HG03095 (cell line): ENCODE results near the gene CRHBP.
"Not testable (repeated sequence)": the region's sequence is repeated elsewhere in the genome, so short reads cannot be mapped to it uniquely, and the experiment has no call there.

Experiments
- ATAC-seq: cut with Tn5 transposase; IDR thresholded peaks from one replicate; pipeline ENCODE4 v1.9.1; 2021; ENCODE audit warnings: moderate library complexity; ENCODE audit not compliant: unreplicated experiment

Gene CRHBP

GRCh38 chr5:76952795-76953536 lies at the start of gene CRHBP:
CRHBP (plus strand) TSS chr5:76953045; CDS start chr5:76953135, 90 bp downstream.
- no peak for ATAC-seq

DNA sequence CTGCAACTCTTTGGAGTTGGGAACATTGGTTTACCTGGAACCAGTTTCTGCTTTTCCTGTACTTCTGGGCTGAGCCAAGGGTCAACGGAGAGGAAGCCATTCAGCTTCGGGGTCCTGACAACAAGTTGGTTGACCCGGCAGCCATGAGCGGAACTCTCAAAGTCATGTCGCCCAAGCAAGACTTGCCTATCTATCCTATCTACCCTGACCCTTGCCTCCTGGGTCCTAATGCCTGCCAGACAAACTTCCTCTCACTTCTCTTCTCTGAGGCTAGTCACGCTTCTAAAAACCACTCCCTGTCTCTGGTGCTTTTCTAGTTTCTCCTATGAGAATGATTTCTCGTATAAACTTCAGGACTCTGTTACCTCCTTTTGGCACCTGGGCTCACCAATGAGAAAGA lies 44.7 kb upstream of the CRHBP start:
- no peak for ATAC-seq

- not testable (repeated sequence) for ATAC-seq
Measured at GRCh38 chr5:76910344-76910933, 42.4 kb upstream of the CRHBP start.

- ATAC-seq = not testable (repeated sequence)
Measured at GRCh38 chr5:76914671-76915070, 38.2 kb upstream of the CRHBP start.

GRCh38 chr5:76918539-76918938 lies 34.3 kb upstream of the CRHBP start:
- ATAC-seq = no peak

GRCh38 chr5:76920491-76920890 lies 32.4 kb upstream of the CRHBP start:
- no peak for ATAC-seq

DNA sequence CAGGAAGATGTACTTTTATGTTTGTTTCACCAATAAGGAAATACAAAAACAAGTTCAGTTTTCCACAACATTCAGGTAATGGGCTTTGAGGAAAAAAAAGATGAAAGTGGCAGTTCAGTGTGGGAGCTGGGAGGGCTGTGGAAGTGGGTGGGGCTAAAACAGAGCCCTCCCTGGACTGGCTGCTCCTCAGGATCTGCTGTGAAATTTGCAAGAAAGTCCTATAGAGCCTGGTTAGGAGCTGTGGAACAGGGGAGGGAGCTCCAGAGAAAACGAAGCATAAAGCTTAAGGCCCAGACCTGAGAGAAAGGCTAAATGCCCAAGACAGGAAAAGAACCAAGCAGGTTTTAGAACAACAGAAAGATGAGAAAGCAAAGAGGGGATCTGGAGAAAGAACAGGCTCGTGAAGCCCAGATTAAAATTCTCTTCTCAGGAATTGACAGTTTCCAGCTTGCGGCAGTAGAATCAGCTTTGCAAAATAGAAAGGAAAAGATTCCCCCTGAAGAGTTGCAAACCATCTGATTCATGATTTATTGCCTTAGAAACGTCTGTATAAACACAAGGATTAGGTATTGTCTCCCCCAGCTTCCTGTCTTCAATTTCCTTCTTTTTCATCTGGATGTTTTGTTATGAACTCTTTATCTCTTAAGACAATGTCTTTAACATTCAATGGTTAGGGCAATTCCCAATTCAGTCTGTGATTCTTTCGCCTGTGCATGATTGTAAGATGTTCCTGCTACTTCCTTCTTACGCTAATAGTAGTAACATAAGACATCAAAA lies 26.3 kb upstream of the CRHBP start:
- no peak for ATAC-seq

DNA sequence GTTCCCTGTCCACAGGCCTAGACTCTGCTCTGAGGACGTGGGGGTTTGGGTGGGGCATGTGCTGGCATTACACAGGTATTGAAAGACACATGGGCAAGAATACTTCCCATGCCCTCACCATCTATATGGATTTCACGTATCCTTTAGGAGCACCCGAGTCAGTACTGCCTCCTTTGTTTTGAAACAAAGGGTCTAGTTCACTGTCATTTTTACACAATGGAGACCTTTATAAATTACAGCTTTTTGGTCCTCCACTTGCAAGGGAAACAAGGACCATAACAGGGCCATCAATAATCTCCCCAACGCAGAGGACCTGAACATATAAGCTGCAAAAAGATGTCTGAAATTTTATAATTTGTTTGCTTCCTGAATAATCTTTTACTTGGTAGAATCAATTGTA lies 24.9 kb upstream of the CRHBP start:
- no peak for ATAC-seq

DNA sequence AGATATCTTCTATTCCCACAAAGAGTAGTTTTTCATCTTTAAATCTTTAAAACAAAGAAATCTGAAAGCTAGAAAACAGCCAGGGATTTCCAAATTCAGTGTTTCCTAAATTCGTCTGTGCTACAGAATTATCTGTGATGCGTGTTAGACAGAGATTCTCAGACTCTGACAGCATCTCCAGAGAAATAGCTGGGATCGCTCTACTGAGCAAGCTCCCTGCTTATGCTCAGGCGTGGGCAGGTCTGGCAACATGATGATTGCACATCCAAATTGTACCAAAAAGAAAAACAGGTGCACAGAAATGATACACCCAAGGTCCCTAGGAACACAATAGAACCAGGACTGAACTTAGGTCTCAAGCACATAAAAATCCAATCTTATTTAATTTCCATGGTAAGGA lies 22.8 kb upstream of the CRHBP start:
- no peak for ATAC-seq

DNA sequence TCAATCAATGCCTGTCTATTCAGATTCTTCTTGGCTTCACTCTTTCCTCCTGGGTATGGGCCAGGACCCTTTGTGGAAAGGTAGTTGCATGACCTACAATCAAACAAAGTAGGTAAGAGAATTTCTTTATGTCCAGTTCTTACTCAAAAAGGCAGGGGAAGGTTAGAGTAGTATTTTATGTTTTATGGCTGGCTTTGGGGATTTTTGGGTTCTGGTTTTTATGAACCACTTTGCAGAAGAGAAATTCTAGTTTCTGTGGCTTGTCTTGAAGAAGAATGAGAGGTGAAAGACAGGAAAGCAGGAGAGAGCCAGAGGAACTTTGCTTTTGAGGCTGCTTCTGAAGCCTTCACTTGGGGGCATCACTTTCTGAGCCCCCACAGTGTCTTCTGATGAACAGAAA lies 14.7 kb upstream of the CRHBP start:
- no peak for ATAC-seq

DNA sequence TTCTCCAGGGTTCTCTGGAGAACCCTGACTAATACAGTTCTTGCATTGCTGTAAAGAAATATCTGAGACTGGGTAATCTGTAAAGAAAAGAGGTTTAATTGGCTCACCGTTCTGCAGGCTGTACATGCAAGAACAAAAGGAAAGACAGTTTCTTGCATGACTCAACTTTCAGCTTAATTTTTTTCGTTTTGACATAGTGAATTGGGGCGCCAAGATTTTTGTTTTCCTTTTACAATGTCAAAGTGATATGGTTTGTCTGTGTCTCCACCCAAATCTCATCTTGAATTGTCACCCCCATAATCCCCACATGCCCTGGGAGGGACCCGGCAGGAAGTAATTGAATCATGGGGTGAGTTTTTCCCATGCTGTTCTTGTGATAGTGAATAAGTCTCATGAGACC lies 11.8 kb upstream of the CRHBP start:
- no peak for ATAC-seq

DNA sequence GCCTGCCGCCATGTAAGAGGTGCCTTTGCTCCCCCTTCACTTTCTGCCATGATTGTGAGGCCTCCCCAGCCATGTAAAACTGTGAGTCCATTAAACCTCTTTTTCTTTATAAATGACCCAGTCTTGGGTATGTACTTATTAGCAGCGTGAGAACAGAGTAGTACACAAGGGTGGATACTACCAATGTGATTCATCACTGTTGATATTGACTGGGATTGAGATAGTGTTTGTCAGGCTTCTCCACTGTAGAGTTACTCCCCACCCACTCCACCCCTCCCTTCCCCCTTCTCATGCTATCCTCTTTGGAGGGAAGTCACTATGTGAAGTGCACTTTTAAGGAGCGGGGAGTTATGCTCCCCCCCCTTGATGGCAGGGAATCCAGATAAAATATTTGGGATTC lies 11.4 kb upstream of the CRHBP start:
- no peak for ATAC-seq

- ATAC-seq = no peak
Measured at GRCh38 chr5:76942581-76942980, 10.3 kb upstream of the CRHBP start.

GRCh38 chr5:76943006-76943405 lies 9.8 kb upstream of the CRHBP start:
- no peak for ATAC-seq

DNA sequence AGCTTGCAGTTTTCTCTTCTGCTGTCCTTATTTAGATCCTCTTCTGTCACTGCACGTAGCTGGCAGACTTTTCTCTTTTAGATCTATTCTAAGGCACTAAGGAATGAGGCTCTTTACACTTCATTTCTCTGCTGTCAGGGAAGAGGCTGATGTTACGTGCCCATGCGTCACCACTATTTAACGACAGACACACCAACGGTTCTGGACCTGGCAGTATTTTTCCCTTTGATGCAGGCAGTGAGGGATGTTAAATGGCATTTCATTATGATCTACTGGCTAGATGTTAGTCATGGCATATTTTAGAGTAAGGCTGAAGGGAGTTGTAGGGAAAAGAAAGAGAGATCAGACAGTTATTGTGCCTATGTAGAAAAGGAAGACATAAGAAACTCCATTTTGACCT lies 8.2 kb upstream of the CRHBP start:
- no peak for ATAC-seq

DNA sequence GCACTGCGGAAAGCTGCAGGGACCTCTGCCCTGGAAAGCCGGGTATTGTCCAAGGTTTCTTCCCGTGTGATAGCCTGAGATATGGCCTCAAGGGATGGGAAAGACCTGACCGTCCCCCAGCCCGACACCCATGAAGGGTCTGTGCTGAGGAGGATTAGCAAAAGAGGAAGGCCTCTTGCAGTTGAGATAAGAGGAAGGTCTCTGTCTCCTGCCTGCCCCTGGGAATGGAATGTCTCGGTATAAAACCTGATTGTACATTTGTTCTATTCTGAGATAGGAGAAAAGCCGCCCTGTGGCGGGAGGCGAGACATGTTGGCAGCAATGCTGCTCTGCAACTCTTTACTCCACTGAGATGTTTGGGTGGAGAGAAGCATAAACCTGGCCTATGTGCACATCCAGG lies 7.6 kb upstream of the CRHBP start:
- not testable (repeated sequence) for ATAC-seq

DNA sequence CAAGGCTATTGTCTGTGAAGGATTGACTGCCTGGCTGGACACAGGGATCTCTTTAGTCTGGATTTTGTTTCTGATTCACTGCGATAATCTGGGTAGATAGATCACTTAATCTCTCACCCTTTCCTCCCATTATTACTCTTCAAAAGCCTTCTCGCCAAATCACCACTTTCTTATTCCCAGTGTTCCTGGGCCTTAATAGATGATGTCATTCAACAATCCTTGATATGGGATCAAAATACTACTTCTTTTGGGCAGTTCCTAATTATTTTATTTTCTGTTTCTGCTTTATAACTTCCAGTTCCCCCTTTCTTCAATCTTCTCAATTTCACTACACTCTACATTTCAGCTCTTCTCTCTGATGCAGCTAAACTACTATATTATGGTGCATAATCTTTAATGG lies 6.8 kb upstream of the CRHBP start:
- no peak for ATAC-seq

- ATAC-seq = no peak
Measured at GRCh38 chr5:76947082-76947503, 5.8 kb upstream of the CRHBP start.

GRCh38 chr5:76953551-76954382 lies 922 bp downstream of the CRHBP start:
- ATAC-seq = no peak

- no peak for ATAC-seq
Measured at GRCh38 chr5:76954383-76954763, 1.5 kb downstream of the CRHBP start.

- no peak for ATAC-seq
Measured at GRCh38 chr5:76956033-76956432, 3.2 kb downstream of the CRHBP start.
